GM23338 (cell line): ENCODE measurements around the gene RPH3AL. TPM values are rescaled to one million over a fixed set of nuclear protein-coding genes. Genes with fewer than 3 reads are reported as not detected.

Experiments used
- ATAC-seq: fragments of 200-7000 bp; cut with Tn5 transposase; 3 replicates; pipeline ENCODE4 v1.9.1; 2020
- DNase-seq: peaks from one replicate; pipeline ENCODE4 v3.0.0-alpha.2; 2015; ENCODE audit warnings: low spot score
- H2AFZ ChIP-seq: fragments of 200-600 bp; sonication (generic); 2 replicates; pipeline ENCODE4 v1.8.0; 2016; ENCODE audit warnings: antibody characterized with exemption, mild to moderate bottlenecking, moderate library complexity
- H3F3A ChIP-seq: fragments of 200-600 bp; sonication (generic); replicated peaks from 2 replicates; pipeline ENCODE4 v1.8.0; 2017; ENCODE audit warnings: antibody characterized with exemption, mixed run types, low read depth
- H3K27ac ChIP-seq: fragments of 200-600 bp; sonication (generic); 2 replicates; pipeline ENCODE4 v1.6.1; 2016; ENCODE audit warnings: low read depth
- H3K27me3 ChIP-seq: fragments of 200-600 bp; sonication (generic); 2 replicates; pipeline ENCODE4 v1.8.0; 2016; ENCODE audit warnings: mild to moderate bottlenecking, mixed run types, moderate library complexity; ENCODE audit not compliant: insufficient read depth
- H3K36me3 ChIP-seq: fragments of 200-600 bp; sonication (generic); 2 replicates; pipeline ENCODE4 v1.8.0; 2016; ENCODE audit warnings: mild to moderate bottlenecking; ENCODE audit not compliant: insufficient read depth
- H3K4me1 ChIP-seq: fragments of 200-600 bp; sonication (generic); 2 replicates; pipeline ENCODE4 v1.8.0; 2016; ENCODE audit warnings: mild to moderate bottlenecking, moderate library complexity; ENCODE audit not compliant: insufficient read depth
- H3K4me2 ChIP-seq: fragments of 200-600 bp; sonication (generic); 2 replicates; pipeline ENCODE4 v1.7.1; 2017; ENCODE audit warnings: mixed run types
- H3K4me3 ChIP-seq: fragments of 200-600 bp; sonication (generic); 2 replicates; pipeline ENCODE4 v1.6.1; 2016; ENCODE audit warnings: mixed run types
- H3K79me2 ChIP-seq: fragments of 200-600 bp; sonication (generic); replicated peaks from 2 replicates; pipeline ENCODE4 v1.8.0; 2017; ENCODE audit warnings: mild to moderate bottlenecking; ENCODE audit not compliant: insufficient read depth
- H3K9me2 ChIP-seq: fragments of 200-600 bp; sonication (generic); 2 replicates; pipeline ENCODE4 v1.8.0; 2017; ENCODE audit not compliant: insufficient read depth
- H4K20me1 ChIP-seq: fragments of 200-600 bp; sonication (generic); replicated peaks from 2 replicates; pipeline ENCODE4 v1.8.0; 2017; ENCODE audit warnings: mild to moderate bottlenecking; ENCODE audit not compliant: insufficient read depth
- H3K27ac Mint-ChIP-seq: 2 replicates; pipeline ENCODE4 v1.8.0; 2020; ENCODE audit warnings: inconsistent platforms, mild to moderate bottlenecking, moderate library complexity, mixed read lengths
- H3K27me3 Mint-ChIP-seq: 3 replicates; pipeline ENCODE4 v1.8.0; 2022; ENCODE audit warnings: low read depth, mild to moderate bottlenecking, moderate library complexity, mixed read lengths, inconsistent platforms; ENCODE audit not compliant: insufficient read depth, poor library complexity
- H3K36me3 Mint-ChIP-seq: 3 replicates; pipeline ENCODE4 v1.8.0; 2021; ENCODE audit warnings: low read depth, mild to moderate bottlenecking, inconsistent platforms, moderate library complexity, mixed read lengths
- H3K4me1 Mint-ChIP-seq: 3 replicates; pipeline ENCODE4 v1.8.0; 2020; ENCODE audit warnings: mild to moderate bottlenecking, inconsistent platforms, mixed read lengths
- H3K4me3 Mint-ChIP-seq: 3 replicates; pipeline ENCODE4 v1.8.0; 2021; ENCODE audit warnings: moderate library complexity, mild to moderate bottlenecking, inconsistent platforms, mixed read lengths
- H3K9me3 Mint-ChIP-seq: 3 replicates; pipeline ENCODE4 v1.8.0; 2020; ENCODE audit warnings: moderate library complexity, mild to moderate bottlenecking, inconsistent platforms, mixed read lengths
- CREB1 ChIP-seq: fragments of 250-450 bp; sonication (Bioruptor Pico); IDR thresholded peaks from 2 replicates; pipeline ENCODE4 v1.5.0; 2020; ENCODE audit warnings: low read depth, mild to moderate bottlenecking, moderate library complexity
- EZH2 ChIP-seq: fragments of 200-600 bp; sonication (generic); IDR thresholded peaks from one replicate; pipeline ENCODE4 v1.8.0; 2017; ENCODE audit warnings: antibody characterized with exemption, mild to moderate bottlenecking, low read depth; ENCODE audit not compliant: unreplicated experiment
- EZH2phosphoT487 ChIP-seq: fragments of 200-600 bp; sonication (generic); IDR thresholded peaks from one replicate; pipeline ENCODE4 v1.8.1; 2018; ENCODE audit warnings: antibody characterized with exemption; ENCODE audit not compliant: unreplicated experiment
- JUNB ChIP-seq: IDR thresholded peaks from one replicate; pipeline ENCODE4 v1.6.1; 2016; ENCODE audit warnings: antibody characterized with exemption; ENCODE audit not compliant: unreplicated experiment
- NANOG ChIP-seq: IDR thresholded peaks from 2 replicates; pipeline ENCODE4 v1.6.1; 2016; ENCODE audit warnings: antibody characterized with exemption, borderline replicate concordance
- POLR2AphosphoS5 ChIP-seq: IDR thresholded peaks from 2 replicates; pipeline ENCODE4 v1.6.1; 2016; ENCODE audit warnings: antibody characterized with exemption, low read depth
- STAT1 ChIP-seq: IDR thresholded peaks from one replicate; pipeline ENCODE4 v1.6.1; 2016; ENCODE audit warnings: antibody characterized with exemption; ENCODE audit not compliant: unreplicated experiment
- ZNF114 ChIP-seq: fragments of 250-450 bp; sonication (Bioruptor Pico); IDR thresholded peaks from 2 replicates; pipeline ENCODE4 v1.5.0; 2020; ENCODE audit warnings: mild to moderate bottlenecking, moderate library complexity
- ZNF331 ChIP-seq: fragments of 250-450 bp; sonication (Bioruptor Pico); IDR thresholded peaks from 2 replicates; pipeline ENCODE4 v1.5.0; 2020; ENCODE audit warnings: low read depth, mild to moderate bottlenecking, moderate library complexity
- polyA plus RNA-seq: library from polyadenylated mRNA; unstranded; fragments of >200 nt; fragmentation: Nextera tagmentation; extraction: Ambion mirVana; gene quantifications from 2 replicates; pipeline ENCODE4 v1.2.1, GENCODE V29; 2016
- total RNA-seq: library from RNA; depleted of rRNA; stranded (reverse); fragments of >200 nt; shearing (Covaris generic); gene quantifications from 2 replicates; pipeline ENCODE4 v1.2.3, GENCODE V29; 2014
- TF ChIP-seq, protein P1 (sequence below): fragments of 250-450 bp; sonication (Bioruptor Pico); IDR thresholded peaks from 2 replicates; pipeline ENCODE4 v1.5.0; 2020; ENCODE audit warnings: mild to moderate bottlenecking, moderate library complexity
- TF ChIP-seq, protein P2 (sequence below): IDR thresholded peaks from 2 replicates; pipeline ENCODE4 v1.6.1; 2016; ENCODE audit warnings: antibody characterized with exemption
- TF ChIP-seq, protein P3 (sequence below), 2 experiments: fragments of 200-600 bp in 1 of 2; sonication (generic) in 1 of 2; conservative IDR thresholded peaks; 2 replicates each; pipeline versions ENCODE4 v1.5.1 to v1.6.1; 2016 to 2017; ENCODE audit warnings: antibody characterized with exemption in 2 of 2, low read depth in 2 of 2, mild to moderate bottlenecking in 2 of 2, moderate library complexity in 1 of 2
- TF ChIP-seq, protein P4 (sequence below): IDR thresholded peaks from one replicate; pipeline ENCODE4 v1.6.1; 2018; ENCODE audit warnings: antibody characterized with exemption; ENCODE audit not compliant: unreplicated experiment

RPH3AL gene
- total and polyA plus RNA-seq, 2 experiments from 2014 or later, result 2.7 to 6.3 TPM

DNA sequence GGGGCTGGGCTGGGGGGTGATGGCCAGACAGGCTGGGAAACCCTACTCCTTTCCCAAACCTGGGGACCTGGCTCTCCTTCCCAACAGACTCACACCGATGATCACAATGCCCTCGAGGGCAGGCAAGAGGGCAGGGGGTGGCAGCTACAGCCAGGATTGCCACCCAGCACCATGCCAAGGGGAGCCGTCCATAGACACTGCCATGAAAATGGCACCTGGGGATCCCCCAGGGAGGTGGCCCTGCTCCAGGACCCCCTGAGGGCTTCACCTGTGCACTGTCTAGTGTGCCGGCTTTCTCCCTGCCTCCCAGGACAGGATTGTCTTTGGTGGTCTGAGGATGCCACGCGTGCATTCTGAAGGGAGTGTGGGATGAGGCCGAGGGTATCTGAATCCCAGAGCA, 24.6 kb downstream of the RPH3AL start:
- Histone ChIP-seq H3K36me3 (no peaks in the 10 kb centered on the region), H3K27ac (no peak overlapping the region), H2AFZ (no peak overlapping the region), H3K4me2 (no peak overlapping the region), H3K27me3 (no peaks in the 10 kb centered on the region), H3K4me3 (no peak overlapping the region), H3K4me1 (0 out of 2 replicates have a peak, but pooled peaks cover 2% of the 10 kb centered on the region), H3K9me2 (no peaks in the 10 kb centered on the region), H3F3A (no peaks in the 10 kb centered on the region), H4K20me1 (no peaks in the 10 kb centered on the region), H3K79me2 (no peaks in the 10 kb centered on the region)
- no peak overlapping the region for H3K4me3 Mint-ChIP-seq
- DNase-seq (no peak), ATAC-seq (no peak)
- no peak overlapping the region for H3K27ac Mint-ChIP-seq
- no peaks in the 10 kb centered on the region for H3K9me3 Mint-ChIP-seq
- TF ChIP-seq NANOG (no peak), CREB1 (no peak), POLR2AphosphoS5 (no peak), STAT1 (no peak), EZH2 (no peak), JUNB (no peak), ZNF331 (no peak), ZNF114 (CRISPR knock-in tag) (no peak), EZH2phosphoT487 (no peak)
- TF ChIP-seq, protein P1, sequence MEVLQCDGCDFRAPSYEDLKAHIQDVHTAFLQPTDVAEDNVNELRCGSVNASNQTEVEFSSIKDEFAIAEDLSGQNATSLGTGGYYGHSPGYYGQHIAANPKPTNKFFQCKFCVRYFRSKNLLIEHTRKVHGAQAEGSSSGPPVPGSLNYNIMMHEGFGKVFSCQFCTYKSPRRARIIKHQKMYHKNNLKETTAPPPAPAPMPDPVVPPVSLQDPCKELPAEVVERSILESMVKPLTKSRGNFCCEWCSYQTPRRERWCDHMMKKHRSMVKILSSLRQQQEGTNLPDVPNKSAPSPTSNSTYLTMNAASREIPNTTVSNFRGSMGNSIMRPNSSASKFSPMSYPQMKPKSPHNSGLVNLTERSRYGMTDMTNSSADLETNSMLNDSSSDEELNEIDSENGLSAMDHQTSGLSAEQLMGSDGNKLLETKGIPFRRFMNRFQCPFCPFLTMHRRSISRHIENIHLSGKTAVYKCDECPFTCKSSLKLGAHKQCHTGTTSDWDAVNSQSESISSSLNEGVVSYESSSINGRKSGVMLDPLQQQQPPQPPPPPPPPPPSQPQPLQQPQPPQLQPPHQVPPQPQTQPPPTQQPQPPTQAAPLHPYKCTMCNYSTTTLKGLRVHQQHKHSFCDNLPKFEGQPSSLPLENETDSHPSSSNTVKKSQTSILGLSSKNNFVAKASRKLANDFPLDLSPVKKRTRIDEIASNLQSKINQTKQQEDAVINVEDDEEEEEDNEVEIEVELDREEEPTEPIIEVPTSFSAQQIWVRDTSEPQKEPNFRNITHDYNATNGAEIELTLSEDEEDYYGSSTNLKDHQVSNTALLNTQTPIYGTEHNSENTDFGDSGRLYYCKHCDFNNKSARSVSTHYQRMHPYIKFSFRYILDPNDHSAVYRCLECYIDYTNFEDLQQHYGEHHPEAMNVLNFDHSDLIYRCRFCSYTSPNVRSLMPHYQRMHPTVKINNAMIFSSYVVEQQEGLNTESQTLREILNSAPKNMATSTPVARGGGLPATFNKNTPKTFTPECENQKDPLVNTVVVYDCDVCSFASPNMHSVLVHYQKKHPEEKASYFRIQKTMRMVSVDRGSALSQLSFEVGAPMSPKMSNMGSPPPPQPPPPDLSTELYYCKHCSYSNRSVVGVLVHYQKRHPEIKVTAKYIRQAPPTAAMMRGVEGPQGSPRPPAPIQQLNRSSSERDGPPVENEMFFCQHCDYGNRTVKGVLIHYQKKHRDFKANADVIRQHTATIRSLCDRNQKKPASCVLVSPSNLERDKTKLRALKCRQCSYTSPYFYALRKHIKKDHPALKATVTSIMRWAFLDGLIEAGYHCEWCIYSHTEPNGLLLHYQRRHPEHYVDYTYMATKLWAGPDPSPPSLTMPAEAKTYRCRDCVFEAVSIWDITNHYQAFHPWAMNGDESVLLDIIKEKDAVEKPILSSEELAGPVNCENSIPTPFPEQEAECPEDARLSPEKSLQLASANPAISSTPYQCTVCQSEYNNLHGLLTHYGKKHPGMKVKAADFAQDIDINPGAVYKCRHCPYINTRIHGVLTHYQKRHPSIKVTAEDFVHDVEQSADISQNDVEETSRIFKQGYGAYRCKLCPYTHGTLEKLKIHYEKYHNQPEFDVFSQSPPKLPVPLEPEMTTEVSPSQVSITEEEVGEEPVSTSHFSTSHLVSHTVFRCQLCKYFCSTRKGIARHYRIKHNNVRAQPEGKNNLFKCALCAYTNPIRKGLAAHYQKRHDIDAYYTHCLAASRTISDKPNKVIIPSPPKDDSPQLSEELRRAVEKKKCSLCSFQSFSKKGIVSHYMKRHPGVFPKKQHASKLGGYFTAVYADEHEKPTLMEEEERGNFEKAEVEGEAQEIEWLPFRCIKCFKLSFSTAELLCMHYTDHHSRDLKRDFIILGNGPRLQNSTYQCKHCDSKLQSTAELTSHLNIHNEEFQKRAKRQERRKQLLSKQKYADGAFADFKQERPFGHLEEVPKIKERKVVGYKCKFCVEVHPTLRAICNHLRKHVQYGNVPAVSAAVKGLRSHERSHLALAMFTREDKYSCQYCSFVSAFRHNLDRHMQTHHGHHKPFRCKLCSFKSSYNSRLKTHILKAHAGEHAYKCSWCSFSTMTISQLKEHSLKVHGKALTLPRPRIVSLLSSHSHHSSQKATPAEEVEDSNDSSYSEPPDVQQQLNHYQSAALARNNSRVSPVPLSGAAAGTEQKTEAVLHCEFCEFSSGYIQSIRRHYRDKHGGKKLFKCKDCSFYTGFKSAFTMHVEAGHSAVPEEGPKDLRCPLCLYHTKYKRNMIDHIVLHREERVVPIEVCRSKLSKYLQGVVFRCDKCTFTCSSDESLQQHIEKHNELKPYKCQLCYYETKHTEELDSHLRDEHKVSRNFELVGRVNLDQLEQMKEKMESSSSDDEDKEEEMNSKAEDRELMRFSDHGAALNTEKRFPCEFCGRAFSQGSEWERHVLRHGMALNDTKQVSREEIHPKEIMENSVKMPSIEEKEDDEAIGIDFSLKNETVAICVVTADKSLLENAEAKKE (CRISPR knock-in tag), result no peak
- TF ChIP-seq, protein P2, sequence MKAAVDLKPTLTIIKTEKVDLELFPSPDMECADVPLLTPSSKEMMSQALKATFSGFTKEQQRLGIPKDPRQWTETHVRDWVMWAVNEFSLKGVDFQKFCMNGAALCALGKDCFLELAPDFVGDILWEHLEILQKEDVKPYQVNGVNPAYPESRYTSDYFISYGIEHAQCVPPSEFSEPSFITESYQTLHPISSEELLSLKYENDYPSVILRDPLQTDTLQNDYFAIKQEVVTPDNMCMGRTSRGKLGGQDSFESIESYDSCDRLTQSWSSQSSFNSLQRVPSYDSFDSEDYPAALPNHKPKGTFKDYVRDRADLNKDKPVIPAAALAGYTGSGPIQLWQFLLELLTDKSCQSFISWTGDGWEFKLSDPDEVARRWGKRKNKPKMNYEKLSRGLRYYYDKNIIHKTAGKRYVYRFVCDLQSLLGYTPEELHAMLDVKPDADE, result no peak
- TF ChIP-seq, protein P3, sequence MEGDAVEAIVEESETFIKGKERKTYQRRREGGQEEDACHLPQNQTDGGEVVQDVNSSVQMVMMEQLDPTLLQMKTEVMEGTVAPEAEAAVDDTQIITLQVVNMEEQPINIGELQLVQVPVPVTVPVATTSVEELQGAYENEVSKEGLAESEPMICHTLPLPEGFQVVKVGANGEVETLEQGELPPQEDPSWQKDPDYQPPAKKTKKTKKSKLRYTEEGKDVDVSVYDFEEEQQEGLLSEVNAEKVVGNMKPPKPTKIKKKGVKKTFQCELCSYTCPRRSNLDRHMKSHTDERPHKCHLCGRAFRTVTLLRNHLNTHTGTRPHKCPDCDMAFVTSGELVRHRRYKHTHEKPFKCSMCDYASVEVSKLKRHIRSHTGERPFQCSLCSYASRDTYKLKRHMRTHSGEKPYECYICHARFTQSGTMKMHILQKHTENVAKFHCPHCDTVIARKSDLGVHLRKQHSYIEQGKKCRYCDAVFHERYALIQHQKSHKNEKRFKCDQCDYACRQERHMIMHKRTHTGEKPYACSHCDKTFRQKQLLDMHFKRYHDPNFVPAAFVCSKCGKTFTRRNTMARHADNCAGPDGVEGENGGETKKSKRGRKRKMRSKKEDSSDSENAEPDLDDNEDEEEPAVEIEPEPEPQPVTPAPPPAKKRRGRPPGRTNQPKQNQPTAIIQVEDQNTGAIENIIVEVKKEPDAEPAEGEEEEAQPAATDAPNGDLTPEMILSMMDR (conservative IDR thresholded peaks at IDR 0.05; ENCODE audit: low read depth in 2 of 2), result no peak
- TF ChIP-seq, protein P4, sequence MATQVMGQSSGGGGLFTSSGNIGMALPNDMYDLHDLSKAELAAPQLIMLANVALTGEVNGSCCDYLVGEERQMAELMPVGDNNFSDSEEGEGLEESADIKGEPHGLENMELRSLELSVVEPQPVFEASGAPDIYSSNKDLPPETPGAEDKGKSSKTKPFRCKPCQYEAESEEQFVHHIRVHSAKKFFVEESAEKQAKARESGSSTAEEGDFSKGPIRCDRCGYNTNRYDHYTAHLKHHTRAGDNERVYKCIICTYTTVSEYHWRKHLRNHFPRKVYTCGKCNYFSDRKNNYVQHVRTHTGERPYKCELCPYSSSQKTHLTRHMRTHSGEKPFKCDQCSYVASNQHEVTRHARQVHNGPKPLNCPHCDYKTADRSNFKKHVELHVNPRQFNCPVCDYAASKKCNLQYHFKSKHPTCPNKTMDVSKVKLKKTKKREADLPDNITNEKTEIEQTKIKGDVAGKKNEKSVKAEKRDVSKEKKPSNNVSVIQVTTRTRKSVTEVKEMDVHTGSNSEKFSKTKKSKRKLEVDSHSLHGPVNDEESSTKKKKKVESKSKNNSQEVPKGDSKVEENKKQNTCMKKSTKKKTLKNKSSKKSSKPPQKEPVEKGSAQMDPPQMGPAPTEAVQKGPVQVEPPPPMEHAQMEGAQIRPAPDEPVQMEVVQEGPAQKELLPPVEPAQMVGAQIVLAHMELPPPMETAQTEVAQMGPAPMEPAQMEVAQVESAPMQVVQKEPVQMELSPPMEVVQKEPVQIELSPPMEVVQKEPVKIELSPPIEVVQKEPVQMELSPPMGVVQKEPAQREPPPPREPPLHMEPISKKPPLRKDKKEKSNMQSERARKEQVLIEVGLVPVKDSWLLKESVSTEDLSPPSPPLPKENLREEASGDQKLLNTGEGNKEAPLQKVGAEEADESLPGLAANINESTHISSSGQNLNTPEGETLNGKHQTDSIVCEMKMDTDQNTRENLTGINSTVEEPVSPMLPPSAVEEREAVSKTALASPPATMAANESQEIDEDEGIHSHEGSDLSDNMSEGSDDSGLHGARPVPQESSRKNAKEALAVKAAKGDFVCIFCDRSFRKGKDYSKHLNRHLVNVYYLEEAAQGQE, result no peak
- H3K27me3 Mint-ChIP-seq, result peaks cover 12% of the 10 kb centered on the region
- no peaks in the 10 kb centered on the region for H3K36me3 Mint-ChIP-seq
- peaks cover 6% of the 10 kb centered on the region for H3K4me1 Mint-ChIP-seq
